GM18520 (cell line): ENCODE data around the gene SPRED1.
"Not testable (repeated sequence)": the region's sequence is repeated elsewhere in the genome, so short reads cannot be mapped to it uniquely, and the experiment has no call there.

Experiments
- ATAC-seq: cut with Tn5 transposase; IDR thresholded peaks from one replicate; pipeline ENCODE4 v1.9.1; 2021; ENCODE audit not compliant: unreplicated experiment

The SPRED1 gene

DNA sequence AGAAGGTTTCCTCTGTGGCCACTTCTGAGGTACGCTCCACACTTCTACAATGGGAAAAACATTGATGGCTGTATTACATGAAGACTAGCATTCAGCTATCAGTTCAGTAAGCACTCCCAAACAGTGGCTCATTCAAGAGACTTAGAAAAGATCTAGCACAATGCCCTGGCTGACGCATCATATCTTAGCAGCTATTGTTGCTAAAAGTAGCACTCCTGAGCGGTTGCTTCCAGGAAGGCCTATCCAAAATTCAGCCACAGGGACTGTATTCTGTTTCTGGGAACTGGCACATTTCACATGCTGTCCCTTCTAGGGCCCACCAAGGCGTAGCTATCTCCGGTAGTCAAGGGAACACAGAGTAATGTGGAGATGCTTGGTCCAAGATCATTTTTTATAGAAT is 21.2 kb upstream of the SPRED1 start:
- no peak for ATAC-seq

DNA sequence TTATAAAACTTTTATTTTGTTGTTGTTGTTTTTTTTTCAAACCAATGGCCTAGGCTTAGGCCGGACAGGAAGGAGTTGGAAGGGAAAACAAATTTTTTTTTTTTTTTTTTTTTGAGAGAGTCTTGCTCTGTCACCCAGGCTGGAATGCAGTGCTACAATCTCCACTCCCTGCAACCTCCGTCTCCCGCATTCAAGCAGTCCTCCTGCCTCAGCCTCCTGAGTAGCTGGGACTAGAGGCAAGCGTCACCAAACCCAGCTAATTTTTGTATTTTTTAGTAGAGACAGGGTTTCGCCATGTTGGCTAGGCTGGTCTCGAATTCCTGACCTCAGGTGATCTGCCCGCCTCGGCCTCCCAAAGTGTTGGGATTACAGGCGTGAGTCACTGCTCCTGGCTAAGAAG is 15.6 kb upstream of the SPRED1 start:
- not testable (repeated sequence) for ATAC-seq

DNA sequence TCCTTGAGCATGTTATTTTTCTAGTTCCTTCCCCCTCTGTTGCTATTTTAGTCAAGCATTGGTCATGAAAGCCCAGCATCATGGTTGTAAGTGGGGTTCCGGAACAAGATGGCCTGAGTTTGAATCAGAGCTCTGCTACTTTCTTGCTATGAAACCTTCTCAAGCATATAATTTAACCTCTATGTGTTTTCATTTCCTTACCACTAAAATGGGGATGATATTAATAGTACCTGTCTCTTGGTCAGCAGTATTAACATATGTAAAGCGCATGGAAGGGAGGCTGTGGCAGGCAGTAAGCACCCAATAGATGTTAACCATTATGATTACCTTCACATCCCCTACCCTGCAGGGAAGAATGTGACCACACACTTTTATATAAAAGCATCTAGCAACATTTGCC is 14.3 kb upstream of the SPRED1 start:
- peak; percentile 49 for ATAC-seq

- peak; percentile 62 for ATAC-seq
Observed at GRCh38 chr15:38242055-38242454, 10.6 kb upstream of the SPRED1 start.

DNA sequence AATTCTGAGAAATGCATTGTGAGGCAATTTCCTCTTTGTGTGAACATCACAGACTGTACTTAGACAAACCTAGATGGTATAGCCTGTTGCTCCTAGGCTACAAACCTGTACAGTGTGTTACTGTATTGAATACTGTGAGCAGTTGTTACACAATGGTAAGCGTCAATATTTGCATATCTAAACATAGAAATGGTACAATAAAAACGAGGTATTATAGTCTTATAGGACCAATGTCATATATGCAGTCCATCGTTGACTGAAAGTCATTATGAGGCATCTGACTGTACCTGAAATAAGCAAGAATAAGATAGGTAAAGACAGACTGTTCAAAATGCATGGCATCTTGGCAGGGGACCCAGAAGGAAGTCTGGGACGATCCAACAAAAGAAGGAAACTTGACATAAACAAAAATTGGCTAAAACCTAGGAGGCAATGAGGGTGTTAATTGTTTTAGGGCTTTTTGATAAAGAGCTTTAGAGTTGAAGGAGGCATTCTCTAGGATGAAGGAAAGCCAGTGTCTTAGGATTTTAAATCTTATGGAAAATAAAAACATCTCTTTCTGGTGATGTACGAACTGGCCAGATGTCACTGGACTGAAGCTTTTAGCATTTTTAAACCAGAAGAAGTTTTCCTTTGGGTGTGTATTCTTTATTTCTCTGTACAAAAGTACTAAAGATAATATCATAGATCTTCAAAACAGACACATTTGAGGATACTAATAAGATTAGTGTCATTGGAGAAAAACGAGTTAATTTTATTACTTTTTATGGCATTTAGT is 9.2 kb upstream of the SPRED1 start:
- ATAC-seq: no peak

- ATAC-seq: no peak
Observed at GRCh38 chr15:38247336-38247735, 5.3 kb upstream of the SPRED1 start.

GRCh38 chr15:38253351-38253781 is 730 bp downstream of the SPRED1 start:
- ATAC-seq: no peak

GRCh38 chr15:38254051-38254883 is 1.6 kb downstream of the SPRED1 start:
- no peak for ATAC-seq

GRCh38 chr15:38255690-38256089 is 3.1 kb downstream of the SPRED1 start:
- no peak for ATAC-seq

DNA sequence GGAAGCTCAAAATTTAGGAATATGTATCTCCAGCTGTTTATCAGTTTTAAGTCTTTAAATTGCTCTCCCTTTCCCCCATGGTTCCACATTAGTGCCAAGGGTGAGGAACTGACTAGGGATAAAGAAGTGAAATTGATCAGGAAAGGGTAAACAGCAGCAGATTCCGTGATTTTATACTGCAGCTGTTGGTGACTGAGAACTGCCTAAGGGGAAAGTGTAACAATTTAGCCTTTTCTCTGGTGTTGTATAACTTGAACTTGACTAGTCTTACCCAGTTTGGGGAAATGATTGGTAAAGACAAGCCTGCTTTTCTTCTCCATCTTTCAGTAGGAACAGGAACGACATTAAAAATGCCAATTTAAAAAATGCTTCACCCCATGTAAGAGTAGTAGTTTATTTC is 5.0 kb downstream of the SPRED1 start:
- no peak for ATAC-seq

DNA sequence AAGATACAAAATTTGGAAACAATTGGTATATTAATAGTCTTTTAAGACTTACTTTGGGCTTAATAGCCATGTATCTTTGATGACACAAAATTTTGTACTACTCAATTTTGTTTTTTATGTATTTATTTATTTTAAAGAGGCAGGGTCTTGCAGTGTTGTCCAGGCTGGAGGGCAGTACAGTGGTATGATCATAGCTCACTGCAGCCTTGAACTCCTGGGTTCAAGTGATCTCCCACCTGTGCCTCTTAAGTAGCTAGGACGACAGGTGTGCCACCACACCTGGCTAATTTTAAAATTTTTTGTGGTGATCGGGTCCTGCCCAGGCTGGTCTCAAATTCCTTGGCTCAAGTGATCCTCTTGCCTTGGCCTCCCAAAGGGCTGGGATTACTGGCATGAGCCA is 6.5 kb downstream of the SPRED1 start:
- no peak for ATAC-seq

- ATAC-seq: no peak
Observed at GRCh38 chr15:38260077-38260476, 7.4 kb downstream of the SPRED1 start.

GRCh38 chr15:38263251-38263650 is 10.6 kb downstream of the SPRED1 start:
- no peak for ATAC-seq

DNA sequence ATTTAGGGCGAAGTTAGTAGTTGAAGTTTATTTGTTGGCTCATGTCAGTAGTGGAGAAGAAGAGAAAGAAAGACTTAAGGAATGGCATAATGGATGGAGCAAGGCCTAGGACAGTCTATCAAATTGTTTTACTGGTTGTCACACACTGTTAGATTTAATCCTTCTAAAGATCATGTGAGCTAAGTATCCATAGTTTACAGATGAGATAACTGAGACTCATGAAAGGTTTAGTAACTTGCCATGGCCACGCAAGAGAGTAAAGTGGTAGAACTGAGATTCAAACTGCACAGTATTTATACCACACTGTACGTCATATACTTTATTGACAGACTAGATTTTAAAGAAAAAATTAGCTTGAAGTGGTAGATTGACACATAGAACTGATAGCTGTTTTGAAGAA is 11.4 kb downstream of the SPRED1 start:
- no peak for ATAC-seq

DNA sequence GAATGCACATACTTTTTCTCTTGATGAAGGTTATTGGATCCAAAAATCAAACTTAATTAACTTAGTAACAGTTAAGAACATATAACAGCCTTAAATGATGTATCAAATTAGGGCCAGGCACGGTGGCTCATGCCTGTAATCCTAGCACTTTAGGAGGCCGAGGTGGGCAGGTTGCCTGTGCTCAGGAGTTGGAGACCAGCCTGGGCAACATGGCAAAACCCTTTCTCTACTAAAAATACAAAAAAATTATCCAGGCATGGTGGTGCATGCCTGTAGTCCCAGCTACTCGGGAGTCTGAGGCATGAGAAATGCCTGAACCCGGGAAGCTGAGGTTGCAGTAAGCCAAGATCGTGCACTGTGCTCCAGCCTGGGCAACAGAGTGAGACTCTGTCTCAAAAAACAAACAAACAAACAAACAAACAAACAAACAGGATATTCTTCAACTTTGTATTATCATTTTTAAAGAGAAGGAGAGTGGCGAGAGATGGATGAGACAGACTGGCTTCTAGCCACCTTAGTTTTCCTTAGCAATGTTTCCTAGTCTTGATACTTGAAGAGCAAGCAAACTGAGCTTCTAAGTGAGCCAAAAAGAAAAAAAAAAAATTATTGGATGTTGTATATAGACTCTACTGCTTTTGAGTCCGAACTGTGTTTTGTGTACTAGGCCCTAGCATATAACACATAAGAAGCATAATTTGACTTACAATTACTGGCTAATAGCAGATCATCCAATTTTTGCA is 13.8 kb downstream of the SPRED1 start:
- ATAC-seq: no peak

- ATAC-seq: no peak
Observed at GRCh38 chr15:38267421-38268022, 14.9 kb downstream of the SPRED1 start.

- no peak for ATAC-seq
Observed at GRCh38 chr15:38271144-38271543, 18.5 kb downstream of the SPRED1 start.

- no peak for ATAC-seq
Observed at GRCh38 chr15:38271895-38272294, 19.3 kb downstream of the SPRED1 start.

- ATAC-seq: not testable (repeated sequence)
Observed at GRCh38 chr15:38272431-38272830, 19.8 kb downstream of the SPRED1 start.

GRCh38 chr15:38274135-38274534 is 21.5 kb downstream of the SPRED1 start:
- ATAC-seq: no peak

DNA sequence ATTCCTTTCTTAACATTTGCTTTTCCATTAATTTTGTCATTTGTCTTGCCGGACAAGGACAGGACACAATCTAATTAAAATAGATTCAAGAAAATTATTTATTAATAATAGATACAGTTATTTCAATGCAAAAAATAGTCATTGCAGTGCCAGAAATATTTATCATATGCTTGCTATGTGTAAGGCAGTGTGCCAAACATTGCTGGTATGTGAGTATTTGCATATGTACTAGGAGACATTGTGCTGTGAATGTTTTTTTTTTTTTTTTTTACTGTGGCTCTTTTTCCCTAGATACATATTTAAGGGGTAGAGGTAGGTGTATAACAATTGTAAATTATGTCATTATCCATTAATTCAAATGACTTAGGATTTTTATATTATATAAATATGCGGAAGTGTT is 23.3 kb downstream of the SPRED1 start:
- ATAC-seq: no peak
